K562 (cell line): Measurements from ENCODE around the gene PLCB3. TPM values are rescaled to one million over a fixed set of nuclear protein-coding genes. Genes with fewer than 3 reads are reported as not detected.
A peak's percentile ranks its signal among the peaks of the same experiment; 100 is the strongest.

ENCODE experiments used
- CEBPG ChIP-seq, 3 experiments: fragments of 200-800 bp in 1 of 3; sonication (Bioruptor generic) in 1 of 3; sonication (generic) in 1 of 3; formaldehyde crosslinking in 1 of 3; IDR thresholded peaks in 2 of 3; conservative IDR thresholded peaks in 1 of 3; 2 replicates each; pipeline versions ENCODE4 v1.6.1 to v1.8.0; 2016 to 2022; ENCODE audit warnings: missing compliant biosample characterization in 2 of 3, missing genetic modification characterization in 2 of 3, mild to moderate bottlenecking in 1 of 3, missing genetic modification reagents in 1 of 3
- NKRF ChIP-seq: fragments of 450-650 bp; IDR thresholded peaks from 2 replicates; pipeline ENCODE4 v1.6.1; 2016; ENCODE audit warnings: borderline replicate concordance
- RCOR1 ChIP-seq, 2 experiments: IDR thresholded peaks; 2 replicates each; pipeline ENCODE4 v1.6.1; 2012; ENCODE audit warnings: low read depth in 2 of 2, low read length in 2 of 2, borderline replicate concordance in 1 of 2, improper control_type of control experiment in 1 of 2
- SNAPC5 ChIP-seq: fragments of 250-450 bp; sonication (Bioruptor Pico); IDR thresholded peaks from 2 replicates; pipeline ENCODE4 v1.8.0; 2021; ENCODE audit warnings: moderate library complexity, mild to moderate bottlenecking, inconsistent platforms
- TSC22D4 ChIP-seq: fragments of 450-650 bp; IDR thresholded peaks from 2 replicates; pipeline ENCODE4 v1.6.1; 2016; ENCODE audit warnings: missing genetic modification characterization, missing biosample characterization, control low read depth
- ZBTB8A ChIP-seq: fragments of 450-650 bp; IDR thresholded peaks from 2 replicates; pipeline ENCODE4 v1.6.1; 2018; ENCODE audit warnings: mild to moderate bottlenecking, moderate library complexity; ENCODE audit not compliant: partially characterized antibody
- ZKSCAN8 ChIP-seq: fragments of 200-800 bp; sonication (Bioruptor generic); IDR thresholded peaks from 2 replicates; pipeline ENCODE4 v1.6.1; 2016; ENCODE audit warnings: missing genetic modification characterization, missing compliant biosample characterization
- polyA plus RNA-seq, 8 experiments: library from polyadenylated mRNA; depleted of rRNA in 4 of 8; stranded (reverse) in 5 of 8; unstranded in 3 of 8; fragments of >200 nt; fragmentation: Nextera tagmentation in 2 of 8; fragmentation: Illumina TruSeq in 1 of 8; extraction: Ambion mirVana in 2 of 8; extraction: Trizol in 1 of 8; gene quantifications; 2 replicates each; pipeline versions ENCODE4 v1.2.1 to v1.2.3, GENCODE V29; 2011 to 2014; ENCODE audit warnings: inconsistent platforms in 1 of 8, missing spikeins in 1 of 8
- total RNA-seq, 7 experiments: library from RNA; depleted of rRNA in 6 of 7; stranded (reverse); fragments of >200 nt in 6 of 7; fragmentation: Illumina TruSeq in 2 of 7; extraction: Trizol in 2 of 7; gene quantifications; 2 replicates each; pipeline versions ENCODE4 v1.2.1 to v1.2.3, GENCODE V29; 2011 to 2021; ENCODE audit warnings: low replicate concordance in 1 of 7
- TF ChIP-seq, protein P1 (sequence below): fragments of 450-650 bp; formaldehyde crosslinking; IDR thresholded peaks from 2 replicates; pipeline ENCODE4 v1.4.0; 2022; ENCODE audit warnings: missing genetic modification characterization
- TF ChIP-seq, protein P2 (sequence below): sonication (generic); formaldehyde crosslinking; IDR thresholded peaks from 2 replicates; pipeline ENCODE4 v1.8.1; 2023; ENCODE audit warnings: mild to moderate bottlenecking, missing genetic modification reagents, moderate library complexity
- TF ChIP-seq, protein P3 (sequence below): fragments of 450-650 bp; IDR thresholded peaks from 2 replicates; pipeline ENCODE4 v1.6.1; 2018; ENCODE audit not compliant: partially characterized antibody

The PLCB3 gene
- total and polyA plus RNA-seq, 9 of the 15 experiments (the other 6 are each of a cell fraction or from before 2014, with no cell fraction given) = 0.31 to 44.8 (median 14.6) TPM

DNA sequence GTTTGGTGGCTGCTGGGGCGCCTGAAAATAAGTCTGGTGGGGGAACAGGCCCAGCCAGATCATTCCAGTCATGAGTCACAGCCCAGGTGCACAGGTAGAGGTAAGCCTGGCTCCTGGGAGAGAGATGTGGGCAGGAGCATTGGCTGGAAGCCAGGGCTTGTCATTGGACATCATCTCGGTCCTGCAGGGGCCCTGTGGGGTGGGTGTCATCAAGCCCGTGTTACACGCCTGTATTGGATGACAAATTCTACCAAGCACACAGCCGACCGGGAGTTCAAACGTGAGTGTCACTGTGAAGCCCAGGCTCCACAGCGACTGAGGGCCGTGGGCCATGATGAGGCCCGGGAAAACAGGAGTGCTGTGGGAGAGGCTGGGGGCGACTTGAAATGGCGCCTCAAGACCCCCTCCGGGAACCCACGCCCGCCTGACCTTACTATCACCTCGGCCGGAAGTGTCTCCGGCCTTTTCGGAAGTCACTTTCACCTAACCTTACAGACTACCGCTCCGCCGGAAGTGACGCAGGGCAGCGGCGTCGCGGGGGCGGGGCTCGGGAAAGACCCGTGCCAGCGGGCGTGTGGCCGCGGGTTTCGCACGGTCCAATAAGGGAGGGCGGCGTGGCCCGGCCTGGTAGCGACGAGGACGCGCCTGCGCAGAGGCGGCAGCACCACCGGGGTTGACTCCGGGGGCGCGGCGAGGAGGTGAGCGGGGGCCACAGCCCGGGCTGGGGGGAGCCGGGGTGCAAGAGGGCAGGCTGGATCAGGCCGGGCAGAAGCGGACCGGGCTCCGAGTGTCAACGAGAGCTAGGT lies 10.7 kb upstream of the PLCB3 start, which contains the start of gene FKBP2 (continued):
- TF ChIP-seq, protein P1, sequence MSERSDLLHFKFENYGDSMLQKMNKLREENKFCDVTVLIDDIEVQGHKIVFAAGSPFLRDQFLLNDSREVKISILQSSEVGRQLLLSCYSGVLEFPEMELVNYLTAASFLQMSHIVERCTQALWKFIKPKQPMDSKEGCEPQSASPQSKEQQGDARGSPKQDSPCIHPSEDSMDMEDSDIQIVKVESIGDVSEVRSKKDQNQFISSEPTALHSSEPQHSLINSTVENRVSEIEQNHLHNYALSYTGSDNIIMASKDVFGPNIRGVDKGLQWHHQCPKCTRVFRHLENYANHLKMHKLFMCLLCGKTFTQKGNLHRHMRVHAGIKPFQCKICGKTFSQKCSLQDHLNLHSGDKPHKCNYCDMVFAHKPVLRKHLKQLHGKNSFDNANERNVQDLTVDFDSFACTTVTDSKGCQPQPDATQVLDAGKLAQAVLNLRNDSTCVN (CRISPR knock-in tag) = no peak
- TF ChIP-seq, protein P2, sequence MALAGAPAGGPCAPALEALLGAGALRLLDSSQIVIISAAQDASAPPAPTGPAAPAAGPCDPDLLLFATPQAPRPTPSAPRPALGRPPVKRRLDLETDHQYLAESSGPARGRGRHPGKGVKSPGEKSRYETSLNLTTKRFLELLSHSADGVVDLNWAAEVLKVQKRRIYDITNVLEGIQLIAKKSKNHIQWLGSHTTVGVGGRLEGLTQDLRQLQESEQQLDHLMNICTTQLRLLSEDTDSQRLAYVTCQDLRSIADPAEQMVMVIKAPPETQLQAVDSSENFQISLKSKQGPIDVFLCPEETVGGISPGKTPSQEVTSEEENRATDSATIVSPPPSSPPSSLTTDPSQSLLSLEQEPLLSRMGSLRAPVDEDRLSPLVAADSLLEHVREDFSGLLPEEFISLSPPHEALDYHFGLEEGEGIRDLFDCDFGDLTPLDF (CRISPR knock-in tag) = no peak
- TF ChIP-seq NKRF (peak; percentile 55), TSC22D4 (no peak), SNAPC5 (CRISPR knock-in tag) (no peak), RCOR1 (IDR thresholded peaks at IDR 0.05; ENCODE audit: borderline replicate concordance in 1 of 2, low read depth in 2 of 2, low read length in 2 of 2) (no peak; a peak in 1 of 4 replicates), CEBPG (CRISPR knock-in tag; IDR thresholded peaks at IDR 0.05) (no peak), CEBPG (tag; conservative IDR thresholded peaks at IDR 0.05 in 1 of 2, IDR thresholded peaks at IDR 0.05 in 1 of 2) (no peak), ZKSCAN8 (no peak), ZBTB8A (no peak)
- TF ChIP-seq, protein P3, sequence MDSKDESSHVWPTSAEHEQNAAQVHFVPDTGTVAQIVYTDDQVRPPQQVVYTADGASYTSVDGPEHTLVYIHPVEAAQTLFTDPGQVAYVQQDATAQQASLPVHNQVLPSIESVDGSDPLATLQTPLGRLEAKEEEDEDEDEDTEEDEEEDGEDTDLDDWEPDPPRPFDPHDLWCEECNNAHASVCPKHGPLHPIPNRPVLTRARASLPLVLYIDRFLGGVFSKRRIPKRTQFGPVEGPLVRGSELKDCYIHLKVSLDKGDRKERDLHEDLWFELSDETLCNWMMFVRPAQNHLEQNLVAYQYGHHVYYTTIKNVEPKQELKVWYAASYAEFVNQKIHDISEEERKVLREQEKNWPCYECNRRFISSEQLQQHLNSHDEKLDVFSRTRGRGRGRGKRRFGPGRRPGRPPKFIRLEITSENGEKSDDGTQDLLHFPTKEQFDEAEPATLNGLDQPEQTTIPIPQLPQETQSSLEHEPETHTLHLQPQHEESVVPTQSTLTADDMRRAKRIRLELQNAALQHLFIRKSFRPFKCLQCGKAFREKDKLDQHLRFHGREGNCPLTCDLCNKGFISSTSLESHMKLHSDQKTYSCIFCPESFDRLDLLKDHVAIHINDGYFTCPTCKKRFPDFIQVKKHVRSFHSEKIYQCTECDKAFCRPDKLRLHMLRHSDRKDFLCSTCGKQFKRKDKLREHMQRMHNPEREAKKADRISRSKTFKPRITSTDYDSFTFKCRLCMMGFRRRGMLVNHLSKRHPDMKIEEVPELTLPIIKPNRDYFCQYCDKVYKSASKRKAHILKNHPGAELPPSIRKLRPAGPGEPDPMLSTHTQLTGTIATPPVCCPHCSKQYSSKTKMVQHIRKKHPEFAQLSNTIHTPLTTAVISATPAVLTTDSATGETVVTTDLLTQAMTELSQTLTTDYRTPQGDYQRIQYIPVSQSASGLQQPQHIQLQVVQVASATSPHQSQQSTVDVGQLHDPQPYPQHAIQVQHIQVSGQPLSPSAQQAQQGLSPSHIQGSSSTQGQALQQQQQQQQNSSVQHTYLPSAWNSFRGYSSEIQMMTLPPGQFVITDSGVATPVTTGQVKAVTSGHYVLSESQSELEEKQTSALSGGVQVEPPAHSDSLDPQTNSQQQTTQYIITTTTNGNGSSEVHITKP = no peak
